Measurements from ENCODE around the gene N4BP2L2. TPM values are rescaled to one million over a fixed set of nuclear protein-coding genes. Genes with fewer than 3 reads are reported as not detected.

N4BP2L2 gene
- total RNA-seq, 2 experiments from 2014 or later = 57.5 to 76.3 TPM

- no peaks in the 10 kb centered on the region for H3K79me2 ChIP-seq (ENCODE audit: insufficient read depth, low read depth, low read length)
- H3K9me2 ChIP-seq (ENCODE audit: insufficient read depth, low read length) = no peaks in the 10 kb centered on the region
- POLR2A ChIA-PET = interaction anchor here (0.5 kb wide), 1 partner anchor 116 kb away, joined by 4 read pairs; no protein-coding TSS in a partner anchor
- no peaks in the 10 kb centered on the region for H3K9me3 ChIP-seq (ENCODE audit: low read length)
- H3K4me2 ChIP-seq (ENCODE audit: low read length) = no peak overlapping the region
- CTCF ChIA-PET (ENCODE audit: unreplicated experiment) = no interaction called here
- BruUV-seq (replicated peaks) = no TSS peak
- H3K4me1 ChIP-seq (ENCODE audit: insufficient read depth, low read length, poor library complexity, severe bottlenecking) = no peaks in the 10 kb centered on the region
- no peaks in the 10 kb centered on the region for H4K20me1 ChIP-seq (ENCODE audit: insufficient read depth, low read length)
- peaks cover 79% of the 10 kb centered on the region for H3K36me3 ChIP-seq (ENCODE audit: insufficient read depth, low read length)
- no peak overlapping the region for H3K4me3 ChIP-seq (ENCODE audit: low read depth, low read length, poor library complexity, severe bottlenecking)
- no peak overlapping the region for H2AFZ ChIP-seq (ENCODE audit: low read length)
- no peak for TF ChIP-seq EZH2phosphoT487 (IDR thresholded peaks at IDR 0.05; ENCODE audit: borderline replicate concordance, low read depth, low read length)
- TF ChIP-seq CTCF (conservative IDR thresholded peaks at IDR 0.05; ENCODE audit: low read length) = no peak
- H3K27ac ChIP-seq (ENCODE audit: low read depth, low read length, poor library complexity, severe bottlenecking) = no peak overlapping the region
- intact Hi-C loops (cut with micrococcal nuclease; ENCODE audit: unreplicated experiment) = no loop called here
- no peak for DNase-seq (ENCODE audit: low spot score)
Measured at GRCh38 chr13:32385410-32385809, 153.2 kb downstream of the N4BP2L2 start.

- TF ChIP-seq EZH2phosphoT487 (IDR thresholded peaks at IDR 0.05; ENCODE audit: borderline replicate concordance, low read depth, low read length) (no peak), CTCF (conservative IDR thresholded peaks at IDR 0.05; ENCODE audit: low read length) (no peak)
- ChIA-PET CTCF (ENCODE audit: unreplicated experiment) (no interaction called here), POLR2A (interaction anchor here (0.5 kb wide), 1 partner anchor 115 kb away, joined by 4 read pairs; no protein-coding TSS in a partner anchor)
- Histone ChIP-seq H4K20me1 (ENCODE audit: insufficient read depth, low read length) (no peaks in the 10 kb centered on the region), H3K4me3 (ENCODE audit: low read depth, low read length, poor library complexity, severe bottlenecking) (no peak overlapping the region), H2AFZ (ENCODE audit: low read length) (no peak overlapping the region), H3K9me2 (ENCODE audit: insufficient read depth, low read length) (no peaks in the 10 kb centered on the region), H3K4me2 (ENCODE audit: low read length) (no peak overlapping the region), H3K4me1 (ENCODE audit: insufficient read depth, low read length, poor library complexity, severe bottlenecking) (no peaks in the 10 kb centered on the region), H3K27ac (ENCODE audit: low read depth, low read length, poor library complexity, severe bottlenecking) (no peak overlapping the region), H3K79me2 (ENCODE audit: insufficient read depth, low read depth, low read length) (no peaks in the 10 kb centered on the region), H3K36me3 (ENCODE audit: insufficient read depth, low read length) (peaks cover 80% of the 10 kb centered on the region), H3K9me3 (ENCODE audit: low read length) (no peaks in the 10 kb centered on the region)
- intact Hi-C loops (cut with micrococcal nuclease; ENCODE audit: unreplicated experiment) = no loop called here
- BruUV-seq (replicated peaks) = no TSS peak
- DNase-seq (ENCODE audit: low spot score) = peak; percentile 4
Measured at GRCh38 chr13:32384702-32385101, 153.9 kb downstream of the N4BP2L2 start.

- no peak for DNase-seq (ENCODE audit: low spot score)
- H4K20me1 ChIP-seq (ENCODE audit: insufficient read depth, low read length) = no peaks in the 10 kb centered on the region
- ChIA-PET CTCF (ENCODE audit: unreplicated experiment) (no interaction called here), POLR2A (interaction anchor here (1.1 kb wide), 1 partner anchor 20 kb away, joined by 3 read pairs; no protein-coding TSS in a partner anchor)
- no peaks in the 10 kb centered on the region for H3K9me2 ChIP-seq (ENCODE audit: insufficient read depth, low read length)
- H2AFZ ChIP-seq (ENCODE audit: low read length) = no peak overlapping the region
- TF ChIP-seq EZH2phosphoT487 (IDR thresholded peaks at IDR 0.05; ENCODE audit: borderline replicate concordance, low read depth, low read length) (no peak), CTCF (conservative IDR thresholded peaks at IDR 0.05; ENCODE audit: low read length) (no peak)
- no peak overlapping the region for H3K4me2 ChIP-seq (ENCODE audit: low read length)
- H3K36me3 ChIP-seq (ENCODE audit: insufficient read depth, low read length) = peaks cover 80% of the 10 kb centered on the region
- no peaks in the 10 kb centered on the region for H3K79me2 ChIP-seq (ENCODE audit: insufficient read depth, low read depth, low read length)
- H3K9me3 ChIP-seq (ENCODE audit: low read length) = no peaks in the 10 kb centered on the region
- H3K4me3 ChIP-seq (ENCODE audit: low read depth, low read length, poor library complexity, severe bottlenecking) = no peak overlapping the region
- BruUV-seq (replicated peaks) = no TSS peak
- intact Hi-C loops (cut with micrococcal nuclease; ENCODE audit: unreplicated experiment) = no loop called here
- H3K27ac ChIP-seq (ENCODE audit: low read depth, low read length, poor library complexity, severe bottlenecking) = no peak overlapping the region
- H3K4me1 ChIP-seq (ENCODE audit: insufficient read depth, low read length, poor library complexity, severe bottlenecking) = no peaks in the 10 kb centered on the region
Measured at GRCh38 chr13:32383836-32384618, 154.6 kb downstream of the N4BP2L2 start.

Data from OCI-LY7 (cell line).